ENCODE results near the gene GPHB5. TPM values are rescaled to one million over a fixed set of nuclear protein-coding genes. Genes with fewer than 3 reads are reported as not detected.

Gene GPHB5
- total RNA-seq, 1 experiment from 2014 or later, result not detected

DNA sequence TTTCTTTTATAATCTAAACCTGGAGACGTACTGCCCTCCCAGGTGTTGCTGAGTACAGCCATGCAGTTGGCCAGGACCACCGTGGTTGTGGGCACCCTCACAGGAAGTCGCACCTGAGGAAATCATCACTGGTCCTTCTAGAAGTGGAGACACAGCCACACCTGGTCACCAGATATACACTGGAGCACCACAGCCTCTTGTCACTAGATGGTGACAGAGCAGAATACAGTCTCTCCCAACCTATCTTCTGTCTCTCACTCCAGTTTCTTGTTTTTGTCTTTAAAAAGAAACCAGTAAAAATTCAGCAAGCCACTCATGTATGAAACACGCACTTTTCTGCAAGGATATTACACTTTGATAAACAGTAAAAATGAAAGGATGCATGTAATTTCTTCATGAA lies 43.1 kb upstream of the GPHB5 start:
- Histone ChIP-seq H3K56ac (ENCODE audit: insufficient read length, low read depth, low read length) (no peak overlapping the region), H3K18ac (ENCODE audit: insufficient read length, low read depth, low read length) (no peak overlapping the region), H3T11ph (ENCODE audit: low read length) (no peak overlapping the region), H3K4me2 (ENCODE audit: insufficient read depth, insufficient read length, low read length) (no peak overlapping the region), H4K91ac (ENCODE audit: insufficient read length, low read depth, low read length) (no peak overlapping the region), H2BK5ac (ENCODE audit: insufficient read length, low read length) (no peak overlapping the region), H3K9me3 (ENCODE audit: control insufficient read depth, low read depth, low read length) (no peaks in the 10 kb centered on the region), H4K20me1 (ENCODE audit: control insufficient read depth, insufficient read depth, insufficient read length) (no peaks in the 10 kb centered on the region), H3K23ac (ENCODE audit: insufficient read length, low read depth, low read length) (no peak overlapping the region), H3K27ac (ENCODE audit: insufficient read length, low read depth, low read length) (no peak overlapping the region), H3K79me2 (ENCODE audit: insufficient read depth, low read length) (no peaks in the 10 kb centered on the region), H3K4me1 (ENCODE audit: insufficient read depth, low read length) (no peaks in the 10 kb centered on the region), H3K9ac (ENCODE audit: extremely low read depth, insufficient read length, low read length) (no peak overlapping the region), H3K27me3 (ENCODE audit: insufficient read depth, low read length) (no peaks in the 10 kb centered on the region), H2BK120ac (ENCODE audit: low read depth, low read length, poor library complexity, severe bottlenecking) (no peak overlapping the region), H3K4ac (ENCODE audit: low read depth, low read length) (no peak overlapping the region), H2BK15ac (ENCODE audit: low read depth, low read length) (no peak overlapping the region), H3K79me1 (ENCODE audit: insufficient read depth, low read depth, low read length, poor library complexity, severe bottlenecking) (no peaks in the 10 kb centered on the region), H3K14ac (ENCODE audit: insufficient read depth, low read length) (no peak overlapping the region), H4K5ac (ENCODE audit: insufficient read length, low read depth, low read length) (no peak overlapping the region), H3K23me2 (ENCODE audit: insufficient read length, low read depth, low read length, poor library complexity, severe bottlenecking) (no peaks in the 10 kb centered on the region), H4K8ac (replicated peaks; ENCODE audit: insufficient read length, low read depth, low read length) (no peak overlapping the region), H2BK20ac (ENCODE audit: low read depth, low read length, poor library complexity, severe bottlenecking) (no peak overlapping the region), H2AK5ac (ENCODE audit: insufficient read length, low read length) (no peak overlapping the region), H2AFZ (ENCODE audit: low read length) (no peak overlapping the region), H2BK12ac (ENCODE audit: insufficient read length, low read depth, low read length) (no peak overlapping the region)
- Mint-ChIP-seq H3K27ac (no peak overlapping the region), H3K4me1 (peaks cover 3 to 4% of the 10 kb centered on the region in 2 experiments; a peak in 3 of 4 replicates), H3K36me3 (ENCODE audit: insufficient read depth in 1 of 3, low read depth in 3 of 3) (peaks cover 5 to 11% (median 8%) of the 10 kb centered on the region in 3 experiments; a peak in 4 of 7 replicates), H3K27me3 (ENCODE audit: low read depth) (no peaks in the 10 kb centered on the region; the same call in 1 of the 2 replicates), H3K9me3 (peaks cover 7 to 8% of the 10 kb centered on the region in 2 experiments), H3K4me3 (no peak overlapping the region)
- TF ChIP-seq, protein P1, sequence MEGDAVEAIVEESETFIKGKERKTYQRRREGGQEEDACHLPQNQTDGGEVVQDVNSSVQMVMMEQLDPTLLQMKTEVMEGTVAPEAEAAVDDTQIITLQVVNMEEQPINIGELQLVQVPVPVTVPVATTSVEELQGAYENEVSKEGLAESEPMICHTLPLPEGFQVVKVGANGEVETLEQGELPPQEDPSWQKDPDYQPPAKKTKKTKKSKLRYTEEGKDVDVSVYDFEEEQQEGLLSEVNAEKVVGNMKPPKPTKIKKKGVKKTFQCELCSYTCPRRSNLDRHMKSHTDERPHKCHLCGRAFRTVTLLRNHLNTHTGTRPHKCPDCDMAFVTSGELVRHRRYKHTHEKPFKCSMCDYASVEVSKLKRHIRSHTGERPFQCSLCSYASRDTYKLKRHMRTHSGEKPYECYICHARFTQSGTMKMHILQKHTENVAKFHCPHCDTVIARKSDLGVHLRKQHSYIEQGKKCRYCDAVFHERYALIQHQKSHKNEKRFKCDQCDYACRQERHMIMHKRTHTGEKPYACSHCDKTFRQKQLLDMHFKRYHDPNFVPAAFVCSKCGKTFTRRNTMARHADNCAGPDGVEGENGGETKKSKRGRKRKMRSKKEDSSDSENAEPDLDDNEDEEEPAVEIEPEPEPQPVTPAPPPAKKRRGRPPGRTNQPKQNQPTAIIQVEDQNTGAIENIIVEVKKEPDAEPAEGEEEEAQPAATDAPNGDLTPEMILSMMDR (conservative IDR thresholded peaks at IDR 0.05), result 0 out of 3 replicates have a peak, but pooled peaks have one; percentile 13
- WGBS (ENCODE audit: extremely low coverage, insufficient read length, low lambda C conversion rate), result no CpG with 5 or more reads among the region's 4 CpGs
- no peak for DNase-seq
